GM18505 (cell line): Measurements from ENCODE around the gene SLC22A31.

ENCODE experiments used
- ATAC-seq: cut with Tn5 transposase; IDR thresholded peaks from one replicate; pipeline ENCODE4 v1.9.1; 2021; ENCODE audit not compliant: unreplicated experiment
- POLR2A ChIP-seq: IDR thresholded peaks from 4 replicates; pipeline ENCODE4 v1.6.1; 2011; ENCODE audit warnings: borderline replicate concordance; ENCODE audit not compliant: insufficient read depth, insufficient read length; ENCODE audit errors: extremely low read depth

Gene SLC22A31

GRCh38 chr16:89155184-89155679 is 45.1 kb downstream of the SLC22A31 start:
- ATAC-seq, result no peak
- no peak for TF ChIP-seq POLR2A

- no peak for TF ChIP-seq POLR2A
- no peak for ATAC-seq
Measured at GRCh38 chr16:89154390-89155183, 45.8 kb downstream of the SLC22A31 start.

GRCh38 chr16:89153848-89154271 is 46.5 kb downstream of the SLC22A31 start:
- no peak for ATAC-seq

GRCh38 chr16:89152831-89153700 is 47.3 kb downstream of the SLC22A31 start:
- TF ChIP-seq POLR2A, result no peak
- no peak for ATAC-seq

More at GRCh38 chr16:89153848-89154271, 46.5 kb downstream of the SLC22A31 start:
- no peak for TF ChIP-seq POLR2A

GRCh38 chr16:89150981-89151380 is 49.4 kb downstream of the SLC22A31 start:
- no peak for TF ChIP-seq POLR2A
- ATAC-seq, result no peak

- no peak for ATAC-seq
Measured at GRCh38 chr16:89150090-89150835, 50.1 kb downstream of the SLC22A31 start.

GRCh38 chr16:89149386-89149785 is 51.0 kb downstream of the SLC22A31 start:
- no peak for TF ChIP-seq POLR2A
- no peak for ATAC-seq

More at GRCh38 chr16:89150090-89150835, 50.1 kb downstream of the SLC22A31 start:
- no peak for TF ChIP-seq POLR2A

GRCh38 chr16:89147085-89147817 is 53.1 kb downstream of the SLC22A31 start:
- TF ChIP-seq POLR2A, result no peak
- no peak for ATAC-seq

- no peak for ATAC-seq
- TF ChIP-seq POLR2A, result no peak
Measured at GRCh38 chr16:89146211-89147005, 53.9 kb downstream of the SLC22A31 start.
